ENCODE data around the gene PARD3B. TPM values are rescaled to one million over a fixed set of nuclear protein-coding genes. Genes with fewer than 3 reads are reported as not detected.
"Not testable (repeated sequence)": the region's sequence is repeated elsewhere in the genome, so short reads cannot be mapped to it uniquely, and the experiment has no call there.

The PARD3B gene
- total RNA-seq, 1 experiment from 2014 or later, result 0.63 TPM

- DNase-seq (ENCODE audit: low read depth), result no peak
Observed at GRCh38 chr2:205461678-205462665, 916.7 kb downstream of the PARD3B start.

- peak; percentile 13 for DNase-seq (ENCODE audit: low read depth)
Observed at GRCh38 chr2:205462681-205463345, 917.5 kb downstream of the PARD3B start.

DNA sequence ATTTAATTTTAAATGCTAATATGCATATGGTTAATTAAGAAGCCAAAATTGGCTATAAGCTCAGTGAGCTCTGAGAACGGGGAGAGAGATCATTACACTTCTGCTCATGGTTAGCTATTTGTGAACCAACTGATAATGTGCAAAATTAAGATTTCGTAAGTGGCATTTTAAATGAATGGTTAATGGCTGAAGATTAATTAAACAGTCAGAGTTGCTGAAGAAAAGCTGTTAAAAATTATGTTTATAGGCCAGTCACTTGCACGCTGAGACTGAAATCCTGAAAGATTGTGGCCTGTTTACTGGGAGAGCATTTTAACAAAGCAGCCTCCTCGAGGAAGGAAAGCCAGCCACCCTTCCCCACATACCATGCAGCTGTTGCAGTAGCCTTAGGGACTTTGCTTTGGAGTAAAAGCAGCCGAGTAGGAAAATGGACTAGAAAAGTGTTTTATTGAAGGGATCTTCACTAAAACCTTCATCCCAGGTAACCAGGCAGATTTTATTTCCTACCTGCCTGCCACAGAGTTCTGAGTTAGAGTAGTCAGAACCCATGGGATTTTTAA lies 918.3 kb downstream of the PARD3B start:
- DNase-seq (ENCODE audit: low read depth), result no peak

GRCh38 chr2:205464681-205465080 lies 919.4 kb downstream of the PARD3B start:
- no peak for DNase-seq (ENCODE audit: low read depth)

DNA sequence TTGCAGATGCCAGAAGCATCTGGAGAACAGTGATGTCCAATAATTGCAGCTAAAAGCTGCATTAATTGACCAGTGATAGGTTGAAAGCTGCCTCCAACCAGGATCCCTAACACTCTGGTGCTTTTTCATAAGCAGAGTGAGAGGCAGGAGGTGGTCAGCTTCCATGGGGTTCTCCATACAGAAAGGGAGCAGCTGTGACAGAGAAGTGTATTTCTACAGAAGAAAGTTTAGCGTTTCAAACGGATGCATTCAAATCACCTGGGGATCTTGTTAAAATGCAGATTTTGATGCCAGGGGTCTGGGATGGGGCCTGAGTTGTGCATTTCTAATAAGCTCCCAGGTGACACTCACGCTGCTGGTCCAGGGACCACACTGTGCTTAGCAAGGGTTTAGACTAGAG lies 920.5 kb downstream of the PARD3B start:
- DNase-seq (ENCODE audit: low read depth), result no peak

DNA sequence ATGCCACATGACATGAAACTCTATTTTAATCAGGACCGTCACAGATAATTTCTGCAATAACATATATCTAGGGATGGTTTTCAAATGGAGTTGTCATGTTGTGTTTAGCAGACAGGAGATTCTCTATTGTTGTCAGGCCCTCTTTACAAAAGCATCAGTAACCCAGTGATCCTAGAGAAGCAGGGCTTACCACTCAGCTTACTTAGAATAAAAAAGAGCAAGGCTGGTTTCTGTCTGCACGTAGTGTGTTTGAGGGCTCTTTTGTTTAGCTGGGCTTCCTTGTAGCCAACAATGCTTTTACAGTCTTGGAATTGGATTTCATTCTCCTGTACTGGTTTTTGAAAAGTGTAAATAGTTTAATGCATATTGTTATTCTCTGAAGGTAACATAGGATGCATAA lies 926.5 kb downstream of the PARD3B start:
- DNase-seq (ENCODE audit: low read depth), result no peak

DNA sequence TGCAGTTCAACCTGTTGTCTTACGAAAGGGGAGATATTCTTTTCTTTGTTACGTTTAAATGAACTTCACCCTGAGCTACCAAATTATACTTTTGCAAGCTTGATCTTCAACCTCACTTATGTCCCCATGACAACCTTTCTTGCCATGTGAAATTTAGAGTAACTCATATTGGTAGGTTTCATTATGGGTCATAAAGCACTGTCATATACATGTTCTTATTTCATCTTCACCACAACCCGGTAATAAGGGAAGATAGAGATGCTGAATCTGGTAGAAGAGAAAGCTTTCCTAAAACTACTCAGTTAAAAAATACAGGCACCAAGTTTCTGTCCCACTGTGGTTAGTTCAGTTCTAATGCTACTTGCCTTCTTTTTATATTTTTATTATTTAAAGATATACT lies 928.5 kb downstream of the PARD3B start:
- no peak for DNase-seq (ENCODE audit: low read depth)

DNA sequence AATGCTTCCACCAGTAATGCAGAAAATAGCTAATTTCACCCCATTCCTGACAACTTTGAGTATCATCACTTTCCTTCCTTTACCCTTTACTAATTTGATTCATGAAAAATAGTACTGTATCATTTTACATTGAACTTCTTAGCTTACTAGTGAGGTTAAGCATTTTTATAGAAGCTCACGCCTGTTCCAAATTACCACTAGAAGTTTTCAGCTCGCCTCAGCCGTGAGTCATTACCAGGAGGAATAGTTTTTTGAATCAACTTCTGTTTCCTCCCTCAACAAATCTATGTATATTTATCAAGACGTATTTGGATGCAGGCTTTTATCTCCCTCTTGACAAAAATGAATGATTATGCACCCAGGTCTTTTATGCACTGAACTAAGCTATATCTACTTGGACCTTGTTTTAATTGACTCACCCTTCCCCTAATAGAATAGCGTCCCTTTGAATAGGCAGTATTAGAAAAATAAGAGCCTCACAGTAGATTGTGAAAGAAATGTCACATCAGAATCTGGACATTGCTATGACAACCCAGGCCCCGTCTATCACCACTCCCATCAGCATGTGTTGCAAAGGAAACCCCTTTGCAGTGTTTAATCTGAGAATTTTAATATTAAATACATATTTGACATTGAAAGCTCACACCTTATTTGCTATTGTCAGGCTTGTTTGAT lies 929.6 kb downstream of the PARD3B start:
- no peak for DNase-seq (ENCODE audit: low read depth)

DNA sequence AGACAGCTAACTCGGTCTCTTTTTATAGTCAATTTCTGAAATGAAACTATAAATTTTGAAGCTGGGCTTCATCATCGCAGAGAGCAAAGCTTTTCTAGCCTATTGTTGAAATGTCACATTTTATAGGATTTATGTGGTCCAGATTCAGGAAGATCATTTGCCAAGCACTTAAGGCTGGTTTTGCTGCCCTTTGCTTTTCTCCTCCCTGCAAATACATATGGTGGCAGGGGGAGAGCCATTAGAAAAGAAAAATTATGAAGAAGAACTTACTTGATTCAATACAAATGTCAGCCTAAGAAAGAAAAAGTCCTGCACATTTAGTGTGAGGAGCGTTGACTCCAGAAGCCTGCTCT lies 930.1 kb downstream of the PARD3B start:
- DNase-seq (ENCODE audit: low read depth), result no peak

GRCh38 chr2:205477016-205477705 lies 931.9 kb downstream of the PARD3B start:
- no peak for DNase-seq (ENCODE audit: low read depth)

GRCh38 chr2:205481861-205482260 lies 936.6 kb downstream of the PARD3B start:
- DNase-seq (ENCODE audit: low read depth), result no peak

DNA sequence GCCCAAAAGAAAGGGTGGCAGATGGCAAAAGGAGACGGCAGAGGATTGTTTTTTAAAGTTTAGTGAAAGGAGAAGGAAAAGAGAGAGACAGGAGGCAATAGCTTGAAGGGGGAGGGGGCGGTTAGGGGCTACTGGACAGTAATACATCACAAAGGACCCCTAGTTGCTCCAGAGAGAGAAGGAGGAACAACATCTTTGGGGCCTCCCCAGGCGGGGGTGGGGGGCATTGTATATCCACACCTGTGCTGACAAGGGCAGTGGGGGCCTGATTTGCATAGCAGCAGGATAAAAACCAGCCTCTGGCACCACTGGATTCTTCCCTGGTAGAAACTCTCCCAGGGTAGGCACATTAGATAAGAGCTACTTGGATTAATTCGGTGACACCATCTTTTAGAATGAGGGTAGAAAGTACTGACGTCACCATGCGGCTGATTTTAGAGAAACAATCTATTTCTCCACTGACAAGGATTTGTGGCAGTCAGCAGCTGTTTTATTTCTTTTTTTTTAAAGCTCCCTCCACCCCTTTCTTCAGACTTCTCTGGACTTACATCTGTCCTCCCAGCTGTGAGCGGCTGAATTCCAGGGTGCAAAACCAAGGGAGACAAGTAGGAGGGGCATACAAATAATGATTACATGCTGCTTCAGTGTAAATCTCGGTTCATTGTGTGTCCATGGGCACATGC lies 937.3 kb downstream of the PARD3B start:
- DNase-seq (ENCODE audit: low read depth), result no peak

DNA sequence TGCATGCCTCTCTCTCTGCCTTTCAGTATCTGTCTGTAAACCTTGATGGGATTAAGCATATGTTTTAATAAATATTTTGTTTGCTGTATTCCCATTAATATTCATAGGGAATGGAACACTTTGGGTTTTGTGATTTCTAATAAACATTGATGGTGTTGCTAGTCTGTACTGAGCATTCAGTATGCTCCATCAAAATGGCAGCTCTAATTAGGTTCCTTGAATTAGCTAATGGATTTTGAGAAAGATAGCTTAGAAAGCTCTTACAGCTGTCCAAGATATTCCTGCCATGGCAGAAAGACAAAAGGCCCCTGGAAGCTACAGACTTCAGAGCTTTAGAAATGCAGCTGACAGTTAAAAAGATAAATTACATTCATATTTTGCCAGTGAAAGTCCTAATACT lies 937.8 kb downstream of the PARD3B start:
- no peak for DNase-seq (ENCODE audit: low read depth)

DNA sequence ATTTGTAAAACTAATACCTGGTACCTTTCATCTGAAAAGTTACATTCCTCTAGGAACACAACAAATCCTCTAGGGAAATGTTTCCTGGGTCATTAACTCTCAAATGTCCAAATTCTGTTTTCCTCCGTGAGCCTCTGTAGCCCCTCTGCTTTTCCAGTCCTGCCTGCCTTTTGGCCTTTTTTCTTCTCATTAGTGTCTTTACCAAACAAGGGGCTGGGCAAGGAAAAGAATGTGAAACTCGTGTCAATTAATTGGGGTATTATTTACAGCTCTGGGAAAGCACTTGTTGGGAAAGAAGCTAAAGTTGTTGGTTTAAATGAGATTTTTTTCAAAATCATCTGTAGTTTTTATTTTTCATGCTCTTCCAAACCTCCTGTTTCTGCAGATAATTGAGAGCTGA lies 938.9 kb downstream of the PARD3B start:
- DNase-seq (ENCODE audit: low read depth), result no peak

- DNase-seq (ENCODE audit: low read depth), result no peak
Observed at GRCh38 chr2:205484764-205485163, 939.5 kb downstream of the PARD3B start.

- DNase-seq (ENCODE audit: low read depth), result not testable (repeated sequence)
Observed at GRCh38 chr2:205493528-205493927, 948.3 kb downstream of the PARD3B start.

GRCh38 chr2:205494537-205495235 lies 949.4 kb downstream of the PARD3B start:
- DNase-seq (ENCODE audit: low read depth), result no peak

- DNase-seq (ENCODE audit: low read depth), result no peak
Observed at GRCh38 chr2:205495819-205496218, 950.5 kb downstream of the PARD3B start.

GRCh38 chr2:205496370-205496769 lies 951.1 kb downstream of the PARD3B start:
- DNase-seq (ENCODE audit: low read depth), result no peak

DNA sequence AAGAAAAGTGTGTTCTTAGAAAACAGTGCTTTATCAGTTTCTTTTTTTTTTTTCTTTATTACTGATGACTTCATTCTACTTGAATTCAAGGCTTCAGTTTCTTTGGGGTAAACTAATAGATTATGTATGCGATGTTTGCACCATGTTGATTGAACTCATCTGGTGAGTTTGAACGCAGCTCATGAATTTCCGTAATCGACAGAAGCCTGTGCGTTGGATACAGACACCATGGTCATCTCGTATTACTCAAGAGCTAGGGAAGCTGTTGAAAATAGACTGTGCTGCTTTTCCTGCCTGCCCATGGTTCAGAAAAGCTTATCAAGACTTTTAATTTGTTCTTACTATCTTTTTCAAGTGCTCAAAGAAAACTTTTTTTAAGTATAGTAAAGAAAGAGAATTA lies 951.5 kb downstream of the PARD3B start:
- no peak for DNase-seq (ENCODE audit: low read depth)
